A549 (cell line): ENCODE results near the gene MGRN1. TPM values are rescaled to one million over a fixed set of nuclear protein-coding genes. Genes with fewer than 3 reads are reported as not detected.

ENCODE experiments used
- ATAC-seq, 2 experiments: fragments of 200-7000 bp in 1 of 2; fragments of >200 bp in 1 of 2; cut with Nextera tagmentation in 1 of 2; cut with Tn5 transposase in 1 of 2; 3 replicates each; pipeline versions ENCODE4 v1.8.0 to v1.9.1; 2018 to 2020; ENCODE audit warnings: mild to moderate bottlenecking in 1 of 2, moderate library complexity in 1 of 2
- CTCF ChIA-PET: fragments of 300-600 bp; sonication (Branson Sonifier 250); formaldehyde crosslinking; extraction: SDS; loops from one replicate; lab custom pipeline; 2021; ENCODE audit warnings: antibody characterized with exemption, inconsistent platforms; lab: Yijun Ruan, JAX
- POLR2A ChIA-PET: fragments of 350-600 bp; formaldehyde crosslinking; extraction: SDS; loops from one replicate; lab custom pipeline; 2021; ENCODE audit warnings: antibody characterized with exemption, inconsistent platforms; lab: Yijun Ruan, JAX
- DNase-seq, 2 experiments: peaks; one replicate each; pipeline versions ENCODE4 v3.0.0 to v3.0.0-alpha.2; 2011 to 2016; ENCODE audit warnings: low read depth in 1 of 2, low spot score in 1 of 2
- FAIRE-seq: peaks from 2 replicates; lab custom pipeline; 2011; peaks lifted over from hg19 to GRCh38; lab: Jason Lieb, UNC
- H3K27ac ChIP-seq, 2 experiments: fragments of >200 bp; sonication (Bioruptor Twin); formaldehyde crosslinking; 3 replicates each; pipeline ENCODE4 v1.5.1; 2016 to 2017
- H3K4me1 ChIP-seq: fragments of >200 bp; sonication (Bioruptor Twin); formaldehyde crosslinking; 3 replicates; pipeline ENCODE4 v1.6.1; 2016
- H3K4me2 ChIP-seq: fragments of >200 bp; sonication (Bioruptor Twin); formaldehyde crosslinking; 3 replicates; pipeline ENCODE4 v1.6.1; 2016
- H3K4me3 ChIP-seq: fragments of >200 bp; sonication (Bioruptor Twin); formaldehyde crosslinking; 3 replicates; pipeline ENCODE4 v1.5.1; 2016
- H3K9me3 ChIP-seq: fragments of >200 bp; sonication (Bioruptor Twin); formaldehyde crosslinking; 3 replicates; pipeline ENCODE4 v1.6.1; 2016
- BCL3 ChIP-seq: fragments of >200 bp; sonication (Bioruptor Twin); formaldehyde crosslinking; IDR thresholded peaks from 3 replicates; pipeline ENCODE4 v1.6.1; 2016
- BHLHE40 ChIP-seq: IDR thresholded peaks from 2 replicates; pipeline ENCODE4 v1.6.1; 2012; ENCODE audit warnings: low read depth, low read length, inconsistent platforms
- CHD4 ChIP-seq: fragments of 200-600 bp; sonication (generic); IDR thresholded peaks from 2 replicates; pipeline ENCODE4 v1.6.1; 2016; ENCODE audit warnings: antibody characterized with exemption, mild to moderate bottlenecking, borderline replicate concordance
- ELK1 ChIP-seq: fragments of 150-350 bp; IDR thresholded peaks from 2 replicates; pipeline ENCODE4 v1.6.1; 2014; ENCODE audit warnings: low read depth, mild to moderate bottlenecking, low read length
- FOSB ChIP-seq: fragments of 250-450 bp; sonication (Bioruptor Pico); IDR thresholded peaks from 2 replicates; pipeline ENCODE4 v1.5.0; 2020; ENCODE audit warnings: mild to moderate bottlenecking, moderate library complexity
- FOSL2 ChIP-seq, 2 experiments: fragments of 450-650 bp in 1 of 2; fragments of >200 bp in 1 of 2; sonication (Bioruptor Twin) in 1 of 2; formaldehyde crosslinking; IDR thresholded peaks; 2 replicates each; pipeline versions ENCODE4 v1.5.0 to v1.6.1; 2016 to 2020; ENCODE audit warnings: mild to moderate bottlenecking in 1 of 2, moderate library complexity in 1 of 2
- HDAC2 ChIP-seq: fragments of 200-600 bp; sonication (generic); IDR thresholded peaks from 2 replicates; pipeline ENCODE4 v1.6.1; 2016
- HMGXB4 ChIP-seq: fragments of 250-450 bp; sonication (Bioruptor Pico); IDR thresholded peaks from 2 replicates; pipeline ENCODE4 v1.5.0; 2021; ENCODE audit warnings: mild to moderate bottlenecking, moderate library complexity, borderline replicate concordance
- HOXB13 ChIP-seq: fragments of 250-450 bp; sonication (Bioruptor Pico); IDR thresholded peaks from 2 replicates; pipeline ENCODE4 v1.5.0; 2020; ENCODE audit warnings: low read depth, mild to moderate bottlenecking, moderate library complexity
- HOXB5 ChIP-seq: fragments of 250-450 bp; sonication (Bioruptor Pico); IDR thresholded peaks from 2 replicates; pipeline ENCODE4 v1.5.0; 2020; ENCODE audit warnings: mild to moderate bottlenecking, moderate library complexity
- KDM1A ChIP-seq: fragments of 200-600 bp; sonication (generic); IDR thresholded peaks from 2 replicates; pipeline ENCODE4 v1.6.1; 2016; ENCODE audit warnings: low read depth, mild to moderate bottlenecking
- KDM5A ChIP-seq: fragments of 200-600 bp; sonication (generic); IDR thresholded peaks from 2 replicates; pipeline ENCODE4 v1.6.1; 2016; ENCODE audit warnings: antibody characterized with exemption, mild to moderate bottlenecking
- NFE2L2 ChIP-seq: fragments of 150-350 bp; conservative IDR thresholded peaks from 2 replicates; pipeline ENCODE4 v1.6.1; 2014; ENCODE audit warnings: low read length
- PHF8 ChIP-seq: fragments of 200-600 bp; sonication (generic); IDR thresholded peaks from 2 replicates; pipeline ENCODE4 v1.6.1; 2016; ENCODE audit warnings: low read depth, mild to moderate bottlenecking, antibody characterized with exemption, moderate library complexity, borderline replicate concordance
- POLR2A ChIP-seq: IDR thresholded peaks from 2 replicates; pipeline ENCODE4 v1.6.1; 2012; ENCODE audit warnings: mild to moderate bottlenecking, low read length
- RAD21 ChIP-seq, 2 experiments: fragments of >200 bp in 1 of 2; sonication (Bioruptor Twin) in 1 of 2; formaldehyde crosslinking in 1 of 2; IDR thresholded peaks in 1 of 2; conservative IDR thresholded peaks in 1 of 2; 2 replicates in 1 of 2; 3 replicates in 1 of 2; pipeline ENCODE4 v1.6.1; 2012 to 2018; ENCODE audit warnings: inconsistent platforms in 1 of 2
- RARB ChIP-seq: fragments of 250-450 bp; sonication (Bioruptor Pico); IDR thresholded peaks from 2 replicates; pipeline ENCODE4 v1.8.0; 2021; ENCODE audit warnings: mild to moderate bottlenecking, moderate library complexity
- RCOR1 ChIP-seq: fragments of 150-350 bp; IDR thresholded peaks from 2 replicates; pipeline ENCODE4 v1.6.1; 2014; ENCODE audit warnings: antibody characterized with exemption, low read length, low read depth
- REST ChIP-seq: fragments of 200-600 bp; sonication (generic); IDR thresholded peaks from 2 replicates; pipeline ENCODE4 v1.6.1; 2016; ENCODE audit warnings: antibody characterized with exemption, mild to moderate bottlenecking, moderate library complexity
- SREBF2 ChIP-seq: fragments of 450-650 bp; IDR thresholded peaks from 2 replicates; pipeline ENCODE4 v1.6.1; 2014; ENCODE audit warnings: mild to moderate bottlenecking, moderate library complexity
- TP53 ChIP-seq: fragments of 250-450 bp; sonication (Bioruptor Pico); IDR thresholded peaks from 2 replicates; pipeline ENCODE4 v1.5.0; 2021; ENCODE audit warnings: mild to moderate bottlenecking, moderate library complexity
- USF2 ChIP-seq: fragments of 450-650 bp; IDR thresholded peaks from 2 replicates; pipeline ENCODE4 v1.6.1; 2014; ENCODE audit warnings: antibody characterized with exemption
- ZFP36 ChIP-seq: fragments of 450-650 bp; IDR thresholded peaks from 2 replicates; pipeline ENCODE4 v1.6.1; 2014; ENCODE audit warnings: borderline replicate concordance; ENCODE audit not compliant: partially characterized antibody
- ZNF302 ChIP-seq: fragments of 250-450 bp; sonication (Bioruptor Pico); IDR thresholded peaks from 2 replicates; pipeline ENCODE4 v1.9.0; 2021; ENCODE audit warnings: inconsistent platforms, mild to moderate bottlenecking, moderate library complexity
- WGBS: methylation state at CpG from one replicate; pipeline ENCODE4 v1.1.6; 2017; ENCODE audit errors: missing lambda C conversion rate; 5-methylcytosine and 5-hydroxymethylcytosine counted together
- polyA plus RNA-seq, 4 experiments: library from polyadenylated mRNA; depleted of rRNA in 3 of 4; stranded (reverse); fragments of >200 nt; fragmentation: RNase III in 1 of 4; extraction: RNeasy Plus Mini Kit Qiagen cat#74134 plus additional on column Dnase treatment in 1 of 4; gene quantifications; 2 replicates in 3 of 4; 3 replicates in 1 of 4; pipeline ENCODE4 v1.2.3, GENCODE V29; 2011 to 2017

MGRN1 gene
- polyA plus RNA-seq, 2 of the 4 experiments (the other 2 are of a cell fraction): 4.3 to 29.9 TPM

GRCh38 chr16:4641306-4641687 lies 16.7 kb downstream of the MGRN1 start (continued):
- TF ChIP-seq REST (no peak), NFE2L2 (no peak), HOXB5 (CRISPR knock-in tag) (no peak), SREBF2 (no peak), BCL3 (no peak), KDM1A (no peak), FOSL2 (IDR thresholded peaks at IDR 0.05) (no peak), FOSL2 (CRISPR knock-in tag; IDR thresholded peaks at IDR 0.05) (no peak), RCOR1 (no peak)

- ChIA-PET POLR2A (no interaction called here), CTCF (interaction anchor here (1.0 kb wide), 1 partner anchor 8 kb away, joined by 4 read pairs; no protein-coding TSS in a partner anchor)
- 95% methylated on average over 14 of the region's 14 CpGs for WGBS
- no peak for TF ChIP-seq BHLHE40
- TF ChIP-seq HMGXB4 (CRISPR knock-in tag): no peak
- no peak for TF ChIP-seq POLR2A
- no peak for TF ChIP-seq TP53
- TF ChIP-seq RCOR1: no peak
- no peak for TF ChIP-seq PHF8
- no peak for TF ChIP-seq RAD21 (conservative IDR thresholded peaks at IDR 0.05 in 1 of 2, IDR thresholded peaks at IDR 0.05 in 1 of 2)
- TF ChIP-seq RARB (CRISPR knock-in tag): no peak
- no peak for TF ChIP-seq HOXB13
- TF ChIP-seq USF2: no peak
- TF ChIP-seq HDAC2: no peak
- no peak for TF ChIP-seq FOSB (CRISPR knock-in tag)
- no peak for TF ChIP-seq CHD4
- no peak for TF ChIP-seq KDM5A
- no peak for TF ChIP-seq ZFP36
- no peak for TF ChIP-seq ZNF302 (CRISPR knock-in tag)
- no peak for TF ChIP-seq ELK1
- FAIRE-seq: no peak
- Histone ChIP-seq H3K4me3 (no peak overlapping the region), H3K27ac (no peak overlapping the region), H3K9me3 (no peaks in the 10 kb centered on the region), H3K4me2 (no peak overlapping the region), H3K4me1 (no peaks in the 10 kb centered on the region)
- DNase-seq: no peak
- no peak for ATAC-seq
Observed at GRCh38 chr16:4641895-4642294, 17.3 kb downstream of the MGRN1 start.
